ENCODE measurements around the gene KANK4.

The KANK4 gene

DNA sequence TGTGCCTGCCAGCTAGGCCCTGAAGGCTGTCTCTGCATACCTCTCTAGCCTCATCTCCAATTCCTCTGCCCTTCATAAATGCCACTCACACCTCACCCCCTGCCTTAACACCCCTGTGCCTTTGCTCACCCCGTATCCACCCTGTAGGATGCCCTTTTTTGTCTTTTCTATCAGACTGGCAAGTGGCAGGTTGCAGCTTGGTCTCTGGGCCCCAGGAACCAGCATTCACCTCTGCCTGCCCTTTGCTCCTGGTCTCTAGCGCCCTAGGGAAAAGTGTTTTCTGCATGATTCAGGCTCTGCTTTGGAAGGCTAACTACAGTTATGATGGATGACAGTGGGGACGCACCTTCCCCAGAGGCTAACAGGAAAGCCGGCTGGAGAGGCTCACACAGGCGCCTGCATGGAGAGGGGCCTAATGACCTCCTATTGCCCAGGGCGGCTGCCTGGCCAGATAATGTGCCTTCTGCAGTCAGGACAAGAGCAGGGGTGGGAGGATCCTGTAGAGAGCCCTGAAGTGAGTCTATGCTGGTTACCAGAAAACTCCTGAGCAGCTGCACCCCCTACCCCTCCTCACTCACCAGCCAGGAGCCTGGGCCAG, 11.2 kb downstream of the KANK4 start:
- TF ChIP-seq, protein P1, sequence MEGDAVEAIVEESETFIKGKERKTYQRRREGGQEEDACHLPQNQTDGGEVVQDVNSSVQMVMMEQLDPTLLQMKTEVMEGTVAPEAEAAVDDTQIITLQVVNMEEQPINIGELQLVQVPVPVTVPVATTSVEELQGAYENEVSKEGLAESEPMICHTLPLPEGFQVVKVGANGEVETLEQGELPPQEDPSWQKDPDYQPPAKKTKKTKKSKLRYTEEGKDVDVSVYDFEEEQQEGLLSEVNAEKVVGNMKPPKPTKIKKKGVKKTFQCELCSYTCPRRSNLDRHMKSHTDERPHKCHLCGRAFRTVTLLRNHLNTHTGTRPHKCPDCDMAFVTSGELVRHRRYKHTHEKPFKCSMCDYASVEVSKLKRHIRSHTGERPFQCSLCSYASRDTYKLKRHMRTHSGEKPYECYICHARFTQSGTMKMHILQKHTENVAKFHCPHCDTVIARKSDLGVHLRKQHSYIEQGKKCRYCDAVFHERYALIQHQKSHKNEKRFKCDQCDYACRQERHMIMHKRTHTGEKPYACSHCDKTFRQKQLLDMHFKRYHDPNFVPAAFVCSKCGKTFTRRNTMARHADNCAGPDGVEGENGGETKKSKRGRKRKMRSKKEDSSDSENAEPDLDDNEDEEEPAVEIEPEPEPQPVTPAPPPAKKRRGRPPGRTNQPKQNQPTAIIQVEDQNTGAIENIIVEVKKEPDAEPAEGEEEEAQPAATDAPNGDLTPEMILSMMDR (IDR thresholded peaks at IDR 0.05; ENCODE audit: insufficient read depth, low read depth, low read length, missing control alignments) = no peak
- peak; percentile 74 for DNase-seq (ENCODE audit: low read depth)
- no peak overlapping the region for H3K4me3 ChIP-seq (ENCODE audit: low read length)

DNA sequence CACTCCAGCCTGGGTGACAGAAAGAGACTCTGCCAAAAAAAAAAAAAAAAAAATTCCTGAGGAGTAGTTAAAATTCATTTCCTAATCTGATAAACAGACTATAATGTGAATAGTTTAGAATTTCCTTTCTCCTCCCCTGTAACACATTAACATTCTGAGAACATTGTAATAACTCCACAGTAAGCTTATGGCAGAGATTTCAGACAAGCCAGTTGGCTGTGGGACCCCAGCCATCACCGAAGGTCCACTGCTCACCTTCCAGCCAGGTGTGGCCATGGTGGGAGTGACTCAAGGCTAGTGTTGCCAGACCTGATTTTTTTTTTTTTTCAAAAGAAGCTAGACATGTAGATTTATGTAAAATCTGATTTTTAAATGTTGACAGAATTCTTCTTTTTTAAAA, 11.8 kb downstream of the KANK4 start:
- TF ChIP-seq, protein P1 (IDR thresholded peaks at IDR 0.05; ENCODE audit: insufficient read depth, low read depth, low read length, missing control alignments) = no peak
- H3K4me3 ChIP-seq (ENCODE audit: low read length) = no peak overlapping the region
- no peak for DNase-seq (ENCODE audit: low read depth)

DNA sequence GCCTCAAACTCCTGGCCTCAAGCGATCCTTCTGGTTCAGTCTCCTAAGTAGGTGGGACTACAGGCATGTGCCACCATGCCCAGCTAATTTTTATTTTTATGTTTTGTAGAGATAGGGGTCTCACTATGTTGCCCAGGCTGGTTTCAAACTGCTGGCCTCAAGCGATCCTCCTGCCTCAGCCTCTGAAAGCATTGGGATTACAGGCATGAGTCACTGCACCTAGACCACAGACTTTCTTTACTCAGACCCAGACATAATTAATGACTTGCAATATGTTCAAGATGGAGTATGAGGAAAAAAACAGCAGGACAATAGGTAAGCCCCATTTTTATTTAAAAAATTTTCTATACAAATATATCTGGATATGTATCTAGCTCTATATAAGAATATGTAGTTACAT, 13.2 kb downstream of the KANK4 start:
- DNase-seq (ENCODE audit: low read depth) = no peak
- TF ChIP-seq, protein P1 (IDR thresholded peaks at IDR 0.05; ENCODE audit: insufficient read depth, low read depth, low read length, missing control alignments) = no peak

DNA sequence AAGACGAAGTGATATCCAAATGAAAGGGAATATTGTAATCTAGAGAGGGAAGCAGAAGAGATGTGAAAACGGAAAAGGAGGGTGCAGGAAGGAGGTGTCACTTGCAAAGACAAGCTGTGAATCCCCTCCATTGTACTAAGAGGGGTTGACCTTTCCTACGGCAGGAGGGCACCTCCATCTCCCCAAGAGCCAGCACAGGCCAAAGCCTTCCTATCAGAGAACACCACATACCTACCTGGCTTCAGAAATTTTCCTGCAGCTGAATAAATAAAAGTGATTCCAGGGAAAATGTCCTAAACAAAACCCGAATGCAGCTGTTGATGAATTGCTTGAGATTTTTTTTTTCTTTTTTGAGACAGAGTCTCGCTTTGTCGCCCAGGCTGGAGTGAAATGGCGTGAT, 14.3 kb downstream of the KANK4 start:
- H3K4me3 ChIP-seq (ENCODE audit: low read length) = no peak overlapping the region
- TF ChIP-seq, protein P1 (IDR thresholded peaks at IDR 0.05; ENCODE audit: insufficient read depth, low read depth, low read length, missing control alignments) = no peak
- no peak for DNase-seq (ENCODE audit: low read depth)

More for the DNA sequence above, 13.2 kb downstream of the KANK4 start:
- H3K4me3 ChIP-seq (ENCODE audit: low read length) = no peak overlapping the region

DNA sequence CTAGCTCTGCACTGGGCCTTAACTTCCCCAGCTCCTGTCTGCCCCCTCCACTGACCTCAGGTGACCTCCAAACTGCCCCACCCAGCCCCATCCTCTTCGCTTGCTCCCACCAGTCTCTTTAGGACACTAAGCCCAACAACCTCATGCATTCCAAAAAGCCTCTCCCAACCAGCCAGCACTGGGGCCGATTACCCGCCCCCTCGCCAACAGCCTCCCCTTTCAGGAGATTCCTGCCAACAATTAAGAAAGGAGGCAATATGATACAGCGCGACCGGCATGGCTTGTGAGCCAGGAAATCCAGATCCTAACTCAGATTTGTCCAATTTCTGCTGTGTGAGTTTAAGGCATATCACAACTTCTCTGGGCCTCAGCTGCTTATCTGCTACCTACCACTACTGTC, 14.7 kb downstream of the KANK4 start:
- TF ChIP-seq, protein P1 (IDR thresholded peaks at IDR 0.05; ENCODE audit: insufficient read depth, low read depth, low read length, missing control alignments) = no peak

DNA sequence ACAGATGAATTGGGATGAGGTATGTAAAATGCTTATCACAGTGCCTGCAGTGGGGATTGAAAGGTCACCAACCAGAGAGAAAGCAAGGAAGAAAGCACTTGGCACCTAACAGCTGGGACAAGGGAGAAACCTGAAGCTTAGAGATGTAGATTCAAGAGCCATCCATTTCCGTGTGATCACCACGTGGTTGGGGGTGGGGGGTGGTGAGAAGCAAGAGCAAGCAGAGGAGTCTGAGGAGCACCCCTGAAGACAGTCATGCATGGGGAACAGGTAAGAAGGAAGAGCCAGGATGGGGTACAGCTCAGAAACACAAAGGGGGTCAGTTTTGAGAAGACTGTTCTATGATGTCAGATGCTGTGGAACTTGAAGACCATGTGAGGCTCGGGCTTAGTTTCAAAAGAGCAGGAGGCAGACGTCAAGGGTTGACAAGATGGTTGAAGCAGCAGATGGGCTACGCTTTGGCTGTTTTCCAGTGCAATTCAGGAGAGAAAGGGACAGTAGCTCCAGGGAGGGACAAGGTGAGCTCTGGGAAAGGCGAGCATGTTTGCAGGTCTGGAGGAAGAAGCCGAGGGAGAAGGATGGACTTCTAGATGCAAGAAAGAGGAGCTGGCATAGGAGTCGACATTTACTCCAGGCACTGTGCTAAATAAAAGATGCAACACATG, 17.4 kb downstream of the KANK4 start:
- no peak for DNase-seq (ENCODE audit: low read depth)
- no peak overlapping the region for H3K4me3 ChIP-seq (ENCODE audit: low read length)
- TF ChIP-seq, protein P1 (IDR thresholded peaks at IDR 0.05; ENCODE audit: insufficient read depth, low read depth, low read length, missing control alignments) = no peak

More for the DNA sequence above, 14.7 kb downstream of the KANK4 start:
- DNase-seq (ENCODE audit: low read depth) = no peak
- H3K4me3 ChIP-seq (ENCODE audit: low read length) = no peak overlapping the region
